ENCODE measurements around the gene ARSG. TPM values are rescaled to one million over a fixed set of nuclear protein-coding genes. Genes with fewer than 3 reads are reported as not detected.

ARSG gene
- total and polyA plus RNA-seq, 12 donors = 0.95 to 6.2 (median 3.5) TPM

GRCh38 chr17:68460715-68461114 is 169.4 kb downstream of the ARSG start:
- Histone ChIP-seq H3K27ac (peak overlapping the region; percentile 53 to 99 (median 84)), H3K4me1 (peaks cover 0 to 60% (median 37%) of the 10 kb centered on the region in 9 donors), H3K9me3 (no peaks in the 10 kb centered on the region), H3K36me3 (no peaks in the 10 kb centered on the region), H3K27me3 (no peaks in the 10 kb centered on the region), H3K4me3 (no peak overlapping the region)
- DNase-seq = no peak
- intact Hi-C loops (cut with DNase I) = loop anchor here in 8 of 10 donors (5.0 to 10.0 kb wide), 9 partner anchors 134 to 496 kb away; no protein-coding TSS in a partner anchor
- ATAC-seq = no peak
- no peak for TF ChIP-seq CTCF (IDR thresholded peaks at IDR 0.05)

GRCh38 chr17:68461122-68461539 is 169.8 kb downstream of the ARSG start:
- Histone ChIP-seq H3K4me1 (peaks cover 0 to 60% (median 33%) of the 10 kb centered on the region in 9 donors), H3K4me3 (no peak overlapping the region), H3K9me3 (no peaks in the 10 kb centered on the region), H3K27me3 (no peaks in the 10 kb centered on the region), H3K27ac (peak overlapping the region; percentile 53 to 99 (median 84)), H3K36me3 (no peaks in the 10 kb centered on the region)
- 87 to 89% methylated on average over 1 of the region's 1 CpG for WGBS, 2 donors
- ATAC-seq (no peak), DNase-seq (no peak)
- intact Hi-C loops (cut with DNase I) = loop anchor here in 8 of 10 donors (5.0 to 10.0 kb wide), 9 partner anchors 134 to 496 kb away; no protein-coding TSS in a partner anchor
- no peak for TF ChIP-seq CTCF (IDR thresholded peaks at IDR 0.05)

GRCh38 chr17:68461589-68461988 is 170.3 kb downstream of the ARSG start:
- no peaks in the 10 kb centered on the region for H3K36me3 ChIP-seq
- TF ChIP-seq CTCF (IDR thresholded peaks at IDR 0.05) = no peak
- intact Hi-C loops (cut with DNase I) = loop anchor here in 8 of 10 donors (5.0 to 10.0 kb wide), 9 partner anchors 133 to 497 kb away; no protein-coding TSS in a partner anchor
- 13 to 27% methylated on average over 5 of the region's 5 CpGs for WGBS, 2 donors
- H3K4me3 ChIP-seq = no peak overlapping the region
- H3K9me3 ChIP-seq = no peaks in the 10 kb centered on the region
- H3K4me1 ChIP-seq = peaks cover 0 to 60% (median 29%) of the 10 kb centered on the region in 9 donors
- ATAC-seq (peak in 3 of 8 donors; percentile 11 to 43 (median 24)), DNase-seq (no peak)
- peak overlapping the region; percentile 53 to 99 (median 84) for H3K27ac ChIP-seq
- no peaks in the 10 kb centered on the region for H3K27me3 ChIP-seq

GRCh38 chr17:68462381-68463210 is 171.3 kb downstream of the ARSG start:
- Histone ChIP-seq H3K27me3 (no peaks in the 10 kb centered on the region), H3K36me3 (no peaks in the 10 kb centered on the region), H3K9me3 (no peaks in the 10 kb centered on the region), H3K27ac (peak overlapping the region; percentile 42 to 99 (median 84)), H3K4me1 (peaks cover 0 to 58% (median 31%) of the 10 kb centered on the region in 9 donors), H3K4me3 (peak overlapping the region in 3 of 10 donors; percentile 3 to 19 (median 4))
- ATAC-seq (peak; percentile 71 to 84 (median 80)), DNase-seq (peak; percentile 65 to 79)
- TF ChIP-seq CTCF (IDR thresholded peaks at IDR 0.05) = peak; percentile 52 to 85 (median 77)
- intact Hi-C loops (cut with DNase I) = loop anchor here in 9 of 10 donors (2.0 to 10.0 kb wide), 12 partner anchors 132 to 498 kb away; no protein-coding TSS in a partner anchor
- WGBS, 2 donors = 31 to 42% methylated on average over 15 of the region's 15 CpGs
